ENCODE measurements around the gene SNAI3.

The SNAI3 gene

DNA sequence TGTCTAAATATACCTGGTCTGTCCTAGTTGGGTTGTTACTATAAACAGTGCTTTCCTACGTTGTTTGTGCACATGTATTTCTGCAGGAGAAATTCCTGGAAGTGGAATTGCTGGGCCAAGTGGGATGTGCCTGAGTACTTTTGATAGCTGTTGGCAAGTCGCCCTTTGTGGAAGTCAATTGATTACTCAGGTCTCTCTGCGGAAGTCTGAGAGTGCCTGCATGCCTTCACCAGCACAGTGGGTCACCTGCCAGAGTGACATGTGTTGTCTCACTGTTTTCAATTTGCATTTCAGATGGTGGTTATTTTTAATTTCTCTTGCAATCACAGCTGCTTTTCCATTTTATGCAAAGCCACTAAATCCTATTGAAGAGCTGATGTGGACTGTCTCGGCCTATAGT is 21.2 kb downstream of the SNAI3 start:
- FAIRE-seq = no peak

DNA sequence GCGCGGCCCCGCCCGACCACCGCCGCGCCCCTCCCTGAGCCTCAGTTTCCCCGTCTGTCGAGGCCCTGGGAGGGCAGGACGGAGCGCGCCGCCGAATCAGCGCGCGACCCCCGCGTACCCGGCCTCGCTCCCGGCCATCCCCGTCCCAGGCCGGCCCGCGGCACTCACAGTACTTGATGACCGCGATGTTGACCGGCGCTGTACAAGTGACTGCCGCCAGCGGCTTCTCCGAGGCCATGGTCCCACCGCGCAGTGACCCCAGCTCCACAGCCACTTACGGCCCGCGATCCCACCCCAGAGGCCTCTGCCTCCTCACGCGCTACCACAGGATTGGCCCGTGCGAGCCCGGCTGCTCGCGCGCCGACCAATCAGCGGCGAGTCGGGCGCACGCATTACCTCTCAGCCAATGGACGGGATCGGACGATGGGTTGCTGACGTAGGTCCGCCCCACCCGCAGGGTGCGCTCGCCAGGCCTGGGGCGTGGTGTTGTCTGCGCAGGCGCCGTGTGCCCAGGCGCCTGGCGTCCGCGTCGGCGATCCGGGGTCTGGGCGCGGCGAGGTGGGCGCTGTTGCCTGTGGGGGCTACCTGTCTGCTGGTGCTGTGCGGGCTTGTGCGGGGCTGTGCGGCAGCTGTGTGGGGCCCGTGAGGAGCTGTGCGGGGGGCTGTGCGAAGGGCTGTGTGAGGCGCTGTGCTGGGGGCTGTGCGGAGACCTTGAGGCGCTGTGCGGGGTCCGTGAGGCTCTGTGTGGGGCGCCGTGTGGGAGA is 23.3 kb downstream of the SNAI3 start, which contains the start of gene MVD:
Gene MVD, minus strand, starts transcription at position 249 of the 764 bp plus-strand sequence. Its CDS starts 11 bp downstream, at position 238.
- FAIRE-seq = peak; percentile 78

DNA sequence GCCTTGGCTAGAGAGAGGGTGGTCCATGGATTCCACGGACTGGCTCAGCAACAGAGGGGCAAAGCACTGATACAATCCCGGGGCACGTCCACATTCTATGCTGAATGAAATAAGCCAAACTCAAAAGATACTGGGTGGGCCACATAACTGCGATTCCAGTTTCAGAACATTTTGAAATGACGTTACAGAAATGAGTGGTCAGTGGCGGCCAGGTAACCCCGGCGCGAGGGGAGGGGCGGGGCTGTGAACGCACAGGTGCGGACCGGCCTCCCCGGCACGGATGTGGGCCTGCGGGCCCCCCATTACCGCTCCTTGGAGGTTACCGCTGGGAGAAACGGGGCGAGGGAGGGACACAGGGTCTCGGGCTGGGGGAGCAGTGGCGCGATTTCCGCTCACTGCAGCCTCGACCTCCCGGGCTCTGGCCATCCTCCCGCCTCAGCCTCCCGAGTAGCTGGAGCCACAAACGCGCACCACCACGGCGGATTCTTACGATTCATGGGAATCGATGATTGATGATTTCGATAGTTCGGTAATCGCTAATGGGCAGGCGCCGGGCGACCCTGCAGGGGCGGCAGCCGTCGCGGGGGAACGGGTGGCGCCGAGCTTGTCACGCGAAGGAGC is 24.0 kb downstream of the SNAI3 start:
- no peak for FAIRE-seq

DNA sequence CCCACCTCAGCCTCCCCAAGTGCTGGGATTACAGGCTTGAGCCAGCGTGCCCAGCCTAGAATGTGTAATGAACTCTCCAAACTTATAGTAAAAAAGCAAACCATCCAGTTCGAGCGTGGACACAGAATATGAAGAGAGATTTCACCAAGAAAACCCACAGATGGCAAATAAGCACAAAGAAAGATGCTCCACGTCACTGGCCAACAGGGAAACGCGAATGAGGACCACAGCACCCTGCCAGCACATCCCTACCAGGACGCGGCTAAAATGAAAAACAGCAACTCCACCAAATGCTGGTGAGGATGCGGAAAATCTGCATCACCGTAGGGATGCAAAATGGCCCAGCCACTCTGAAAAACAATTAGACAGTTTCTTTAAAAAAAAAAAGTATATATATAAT is 24.8 kb downstream of the SNAI3 start:
- FAIRE-seq = no peak

DNA sequence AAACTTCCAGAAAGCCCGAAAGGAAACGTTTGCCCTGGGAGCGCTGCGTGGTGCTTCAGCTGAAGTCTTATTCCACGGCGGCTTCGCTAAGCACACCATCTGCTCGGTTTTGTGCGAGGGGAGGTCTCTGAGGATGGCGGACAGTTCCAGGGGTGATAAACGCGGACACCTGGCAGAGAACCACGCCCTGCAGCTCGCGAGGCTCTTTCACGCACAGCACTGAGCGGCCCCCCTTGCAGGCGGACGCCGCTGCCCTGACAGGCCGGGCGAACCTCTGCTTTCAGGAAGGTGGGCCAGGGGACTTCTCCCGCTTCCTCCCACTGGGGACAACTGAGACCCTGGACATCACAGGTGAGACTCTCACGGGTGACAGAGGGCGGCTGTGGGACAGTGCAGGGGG is 27.1 kb downstream of the SNAI3 start:
- FAIRE-seq = no peak

DNA sequence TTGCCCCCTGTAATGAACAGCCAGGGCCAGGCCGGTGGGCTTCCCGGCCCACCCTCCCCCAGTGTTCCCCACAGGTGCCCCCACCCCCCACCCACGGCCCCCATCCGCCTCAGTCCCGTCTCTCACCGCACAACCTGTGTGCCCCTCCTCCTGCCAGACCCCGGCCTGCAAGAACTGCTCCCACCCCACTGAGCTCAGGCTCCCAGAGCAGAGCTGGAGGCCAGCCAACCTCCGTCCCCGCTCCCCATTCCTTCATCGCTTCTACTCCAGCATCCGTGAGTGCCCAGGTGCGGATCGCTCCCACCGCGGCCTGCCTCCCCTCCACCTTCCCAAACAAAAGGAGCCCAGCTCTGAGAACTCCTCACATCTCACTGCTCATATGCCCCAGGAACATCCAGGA is 27.6 kb downstream of the SNAI3 start:
- FAIRE-seq = no peak

DNA sequence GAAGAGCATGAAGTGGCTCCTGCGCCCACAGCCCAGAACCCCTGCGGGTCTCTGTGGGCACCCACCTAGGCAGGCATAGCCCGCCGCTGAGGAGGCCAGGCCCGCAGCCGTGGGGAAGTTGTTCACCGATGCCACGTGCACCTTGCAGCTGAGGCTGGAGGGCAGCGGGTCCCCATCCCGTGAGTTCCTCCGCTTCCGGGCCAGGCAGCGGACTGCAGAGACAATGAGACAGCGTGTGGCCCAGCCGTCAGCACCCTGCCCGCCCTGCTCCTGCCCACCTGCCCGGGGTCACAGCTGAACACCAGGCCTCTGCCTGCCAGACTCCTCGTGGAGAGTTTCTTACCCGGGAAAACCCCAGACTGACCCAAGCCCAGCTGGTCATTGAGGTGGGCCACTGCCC is 28.9 kb downstream of the SNAI3 start:
- FAIRE-seq = no peak

DNA sequence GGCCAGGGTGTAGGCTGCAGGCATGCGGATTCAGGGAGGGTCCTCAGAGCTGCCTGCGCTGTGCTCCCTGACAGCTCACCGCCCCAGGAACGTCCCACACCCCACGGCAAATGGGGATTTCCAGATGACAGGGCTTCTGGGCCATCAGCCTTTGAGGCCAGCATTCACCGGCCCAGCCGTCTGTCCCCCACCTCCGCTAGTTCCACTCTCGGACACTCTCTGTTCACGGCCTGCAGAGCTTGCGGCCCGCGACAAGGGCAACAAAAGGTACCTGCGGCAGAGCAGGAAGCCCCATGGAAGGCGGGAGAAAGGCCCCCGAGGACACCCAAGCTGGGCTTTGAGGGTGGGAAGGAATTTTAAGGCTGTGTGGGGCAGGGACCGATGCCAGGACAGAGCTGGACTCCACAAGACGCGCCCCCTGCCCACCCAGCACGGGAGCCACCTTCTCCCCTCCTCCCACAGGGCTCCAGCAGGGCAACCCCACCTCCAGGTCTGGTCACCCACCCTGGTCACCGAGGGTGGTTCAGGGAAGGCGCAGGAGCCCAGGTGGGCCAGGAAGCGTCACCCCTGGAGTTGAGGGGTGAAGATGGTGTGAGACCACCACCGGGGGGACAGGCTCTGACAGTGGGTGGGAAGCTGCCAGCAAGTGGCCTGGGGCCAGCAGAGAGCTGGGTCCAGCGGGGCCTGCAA is 29.9 kb downstream of the SNAI3 start:
- FAIRE-seq = no peak

DNA sequence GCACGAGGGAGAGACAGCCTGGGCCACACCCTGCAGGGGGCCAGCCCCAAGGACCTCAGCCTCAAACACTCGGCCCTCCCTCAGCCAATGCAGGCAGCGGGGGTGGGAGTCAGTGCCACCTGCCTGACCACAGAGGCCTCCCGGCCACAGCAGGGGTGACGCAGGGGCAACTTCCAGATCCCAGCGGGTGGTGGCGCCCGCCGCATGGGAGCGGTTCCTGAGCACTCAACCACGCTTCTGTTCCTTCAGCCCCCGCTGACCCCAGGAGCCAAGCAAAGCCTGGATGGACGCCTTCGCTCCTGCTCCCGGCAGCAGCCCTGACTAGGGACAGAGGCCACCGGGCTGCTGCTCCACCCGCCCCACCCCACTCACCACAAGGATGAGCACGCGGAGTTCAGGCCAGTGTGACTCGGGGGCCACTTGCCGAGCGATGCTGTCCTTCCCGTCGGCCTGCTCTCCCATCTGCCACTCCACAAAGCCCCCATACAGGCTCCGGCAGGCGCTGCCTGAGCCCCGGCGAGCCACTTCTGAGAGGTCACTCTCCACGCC is 30.5 kb downstream of the SNAI3 start:
- no peak for FAIRE-seq

DNA sequence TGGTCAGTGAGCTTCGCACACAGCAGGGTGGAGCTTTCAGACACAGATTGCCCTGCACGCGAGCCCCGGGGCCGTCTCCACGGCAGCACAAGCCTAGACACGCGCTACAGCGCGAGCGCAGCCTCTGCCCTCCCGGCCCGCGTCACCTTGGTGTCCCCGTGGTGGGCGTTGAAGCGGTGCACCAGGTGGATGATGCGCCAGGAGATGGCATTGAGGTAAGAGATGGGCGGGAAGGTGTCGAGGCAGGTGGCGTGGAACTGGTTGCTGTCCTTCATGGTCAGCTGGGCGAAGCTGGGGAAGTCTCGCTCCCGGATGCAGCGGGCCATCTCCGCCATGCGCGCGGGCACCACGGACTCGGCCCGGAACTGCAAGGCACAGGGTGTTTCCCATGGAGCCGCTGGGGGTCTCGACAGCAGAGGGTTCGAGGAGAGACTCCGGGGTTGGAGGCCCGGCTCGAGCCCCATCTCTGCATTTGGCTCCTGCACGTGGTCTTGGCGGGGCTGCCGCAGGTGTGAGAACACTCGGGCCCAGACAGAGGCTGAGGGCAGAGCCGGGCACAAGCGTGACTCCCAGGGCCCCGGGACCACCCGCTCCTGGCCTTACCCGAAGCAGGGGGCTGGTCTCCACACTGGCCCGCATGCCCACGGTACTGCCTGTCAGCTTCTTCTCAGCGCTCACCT is 31.1 kb downstream of the SNAI3 start:
- no peak for FAIRE-seq

DNA sequence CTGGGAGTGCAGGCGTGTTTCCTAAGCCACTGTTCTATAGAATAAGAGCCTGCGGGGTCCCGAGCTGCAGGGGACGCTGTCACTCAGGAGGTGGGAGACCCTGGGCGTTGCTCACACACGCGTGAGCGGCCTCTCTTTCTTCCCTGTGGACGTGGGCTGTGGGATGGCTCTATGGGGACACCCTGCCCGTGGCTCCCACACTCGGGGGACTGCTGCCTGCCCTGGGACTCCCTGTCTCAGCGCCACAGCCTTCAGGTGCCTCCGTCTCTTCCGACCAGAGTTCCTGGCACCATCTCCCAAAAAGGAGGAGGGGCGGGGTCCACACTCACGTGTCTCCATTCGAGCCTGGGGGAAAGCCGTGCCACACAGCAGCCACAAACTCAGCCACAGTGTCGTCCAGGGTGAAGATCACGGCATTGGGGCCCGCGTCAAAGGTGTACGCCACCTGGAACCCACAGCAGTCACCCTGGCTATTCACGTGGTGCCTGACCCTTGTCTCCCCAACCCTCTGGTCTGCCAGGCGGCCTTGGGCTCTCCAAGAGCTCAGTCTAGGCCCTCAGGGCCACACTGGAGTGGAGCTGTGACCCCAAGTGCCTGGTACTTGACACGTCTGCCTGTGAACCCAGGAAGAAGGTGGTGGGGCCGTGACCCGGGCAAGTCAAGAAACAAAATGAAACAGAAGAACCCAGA is 31.8 kb downstream of the SNAI3 start:
- no peak for FAIRE-seq

DNA sequence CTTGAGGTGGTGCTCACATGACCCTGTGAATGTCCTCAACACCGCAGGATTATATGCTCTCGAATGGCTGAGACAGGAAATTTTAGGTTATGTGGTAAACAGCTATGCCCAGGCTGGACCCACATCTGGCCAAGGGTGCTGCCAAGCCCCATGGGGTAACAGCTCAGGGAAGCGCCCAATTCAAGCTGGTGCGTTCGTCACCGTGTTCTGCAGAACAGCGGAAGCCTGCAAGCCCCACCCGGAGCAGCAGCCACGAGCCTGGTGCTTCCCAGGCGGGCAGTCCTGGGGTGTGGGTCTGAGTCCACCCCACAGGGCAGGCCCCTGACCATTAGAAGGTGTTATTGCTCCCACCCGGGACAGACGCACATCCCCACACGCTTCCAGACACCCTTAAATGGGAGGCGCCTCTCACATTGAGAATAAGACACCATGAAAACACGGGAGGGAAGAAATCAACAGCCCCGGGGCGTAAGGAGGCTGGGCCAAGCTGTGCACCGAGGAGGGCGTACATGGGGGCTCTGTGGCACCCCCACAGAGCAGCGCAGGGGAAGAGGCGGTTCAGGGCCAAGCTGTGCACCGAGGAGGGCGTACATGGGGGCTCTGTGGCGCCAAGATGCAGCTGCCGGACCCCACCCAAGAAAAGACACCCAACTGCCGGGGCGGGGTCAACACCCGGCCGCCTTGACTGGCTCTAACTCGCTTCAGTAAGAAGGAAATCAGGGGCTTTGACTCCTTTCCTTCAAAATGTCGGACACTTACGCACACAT is 32.5 kb downstream of the SNAI3 start:
- FAIRE-seq = no peak

DNA sequence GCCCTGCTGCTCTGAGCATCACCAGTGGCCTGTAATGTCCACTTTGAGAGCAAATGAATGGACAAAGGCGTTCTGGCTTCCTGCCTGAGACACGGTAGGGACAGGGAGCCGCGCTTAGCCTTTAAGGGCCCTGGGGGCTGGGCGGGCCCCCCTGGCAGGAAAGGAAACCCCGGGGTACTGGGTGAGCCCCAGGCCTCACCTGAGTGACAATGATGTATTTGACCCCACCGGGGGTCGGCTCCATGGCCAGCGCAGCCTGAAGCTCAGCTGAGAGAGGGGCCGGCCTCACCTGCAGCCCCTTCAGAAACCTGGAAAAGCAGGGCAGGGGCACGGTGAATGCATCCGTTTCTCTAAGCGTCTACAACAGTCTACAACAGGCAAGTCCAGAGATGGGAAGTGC is 33.2 kb downstream of the SNAI3 start:
- no peak for FAIRE-seq

DNA sequence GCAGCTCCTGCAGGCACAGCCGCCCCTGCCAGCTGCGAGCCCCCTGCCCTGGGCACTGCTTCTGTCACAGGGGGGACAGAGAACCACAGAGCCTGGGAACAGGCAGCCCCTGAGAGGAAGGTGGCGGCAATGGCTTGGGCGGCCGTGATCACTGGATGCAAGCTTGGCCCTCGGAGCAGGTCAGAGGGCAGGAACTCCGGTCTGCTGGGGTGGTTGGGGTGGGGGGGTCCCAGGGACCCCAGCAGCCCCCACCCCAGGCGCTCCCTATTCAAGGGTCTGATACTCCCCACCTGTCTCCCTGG is 33.6 kb downstream of the SNAI3 start:
- FAIRE-seq = no peak

DNA sequence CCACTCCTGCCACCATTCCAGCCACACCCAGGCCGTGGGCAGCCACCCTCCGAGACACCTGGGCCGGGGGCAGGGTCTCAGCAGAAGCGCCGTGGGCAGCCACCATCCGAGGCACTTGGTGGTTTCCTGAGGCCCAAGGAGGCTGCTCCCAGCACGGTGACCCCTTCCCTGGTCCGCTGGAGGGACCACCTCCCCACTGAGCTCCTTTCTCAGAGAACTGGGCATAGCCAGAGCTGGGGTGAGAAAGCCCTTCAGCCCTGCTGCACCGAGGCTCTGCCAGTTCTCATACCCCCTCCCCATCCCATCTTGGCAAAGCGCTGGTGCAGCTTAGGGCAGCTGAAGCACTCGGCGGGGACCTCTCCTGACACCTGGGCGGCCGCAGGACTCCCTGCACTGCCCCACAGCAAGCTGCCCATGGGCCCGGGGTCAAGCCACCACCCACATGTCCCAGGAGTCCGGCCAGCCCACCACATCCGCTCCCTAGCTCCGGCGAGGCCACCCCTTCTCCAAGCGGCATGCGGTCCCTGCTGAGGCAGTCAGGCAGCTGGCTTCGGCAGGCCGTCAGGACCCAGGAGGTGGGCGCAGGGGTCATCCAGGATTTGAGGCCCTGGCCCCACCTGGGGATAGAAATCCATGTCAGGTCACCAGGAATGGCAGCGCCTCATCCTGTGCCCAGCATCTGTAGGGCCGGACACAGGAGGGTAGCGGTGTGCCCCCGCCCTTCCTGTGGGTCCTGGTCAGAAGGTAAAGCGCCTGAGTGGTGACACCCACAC is 34.1 kb downstream of the SNAI3 start:
- no peak for FAIRE-seq

DNA sequence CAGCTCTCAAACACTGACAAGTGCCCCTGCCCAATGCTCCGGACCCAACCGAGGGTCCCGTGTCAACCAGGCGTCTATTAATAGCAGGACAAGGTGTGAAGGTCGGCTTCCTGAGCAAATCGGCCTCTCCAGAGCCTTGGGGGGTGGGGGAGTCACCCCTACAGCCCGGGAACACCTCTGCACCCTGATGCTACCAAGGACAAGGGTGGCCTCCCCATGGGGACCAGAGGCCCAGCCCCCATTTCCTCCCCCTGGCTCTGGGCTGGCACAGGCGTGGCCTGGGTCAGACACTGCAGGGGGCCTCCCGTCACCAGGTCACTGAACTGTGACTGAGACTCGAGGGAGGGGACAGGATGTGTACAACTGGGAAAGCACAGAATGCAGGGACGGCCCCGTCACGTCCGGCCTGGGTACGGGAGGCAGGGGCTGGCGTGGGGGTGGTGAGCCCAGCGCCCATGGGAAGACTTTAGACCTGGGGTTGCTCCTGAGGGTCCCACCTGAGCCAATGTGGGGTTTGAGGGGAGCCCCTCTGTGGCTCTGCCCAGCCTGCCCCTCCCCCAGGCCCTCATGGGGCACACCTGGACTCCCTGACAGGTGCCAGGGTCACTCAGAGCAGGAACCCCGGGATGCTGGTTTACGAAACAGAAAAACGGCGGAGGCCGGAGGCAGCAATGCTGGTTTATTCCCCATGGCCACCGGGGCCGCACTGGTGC is 34.9 kb downstream of the SNAI3 start:
- FAIRE-seq = no peak

DNA sequence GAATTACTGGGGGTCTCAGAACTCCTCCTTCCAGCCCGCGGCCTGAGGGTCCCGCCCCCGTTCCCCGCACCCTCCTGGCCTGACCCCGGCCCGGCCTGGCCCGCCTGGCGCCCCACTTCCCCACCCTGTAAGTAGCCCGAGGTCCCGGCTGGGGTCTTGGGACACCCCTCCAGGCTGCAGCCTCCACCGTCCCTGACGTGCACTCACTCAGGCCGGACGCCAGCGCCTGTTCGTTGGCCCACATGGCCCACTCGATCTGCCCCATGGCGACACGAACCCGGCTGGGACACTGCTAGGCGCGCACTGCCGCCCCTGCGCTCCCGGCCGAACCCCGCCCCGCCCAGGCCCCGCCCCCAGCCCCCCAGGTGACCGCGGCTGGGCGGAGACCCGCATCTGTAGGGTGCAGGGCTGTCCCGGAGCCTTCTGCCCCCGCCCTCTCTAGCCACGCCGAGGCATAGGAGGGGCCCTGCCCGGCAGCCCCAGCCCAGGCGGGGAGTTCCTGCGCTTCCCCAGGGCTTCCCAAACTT is 35.5 kb downstream of the SNAI3 start, which contains the start of gene CYBA:
Gene CYBA, minus strand, starts transcription at position 305 of the 527 bp plus-strand sequence. Its CDS starts 40 bp downstream, at position 265.
- no peak for FAIRE-seq

DNA sequence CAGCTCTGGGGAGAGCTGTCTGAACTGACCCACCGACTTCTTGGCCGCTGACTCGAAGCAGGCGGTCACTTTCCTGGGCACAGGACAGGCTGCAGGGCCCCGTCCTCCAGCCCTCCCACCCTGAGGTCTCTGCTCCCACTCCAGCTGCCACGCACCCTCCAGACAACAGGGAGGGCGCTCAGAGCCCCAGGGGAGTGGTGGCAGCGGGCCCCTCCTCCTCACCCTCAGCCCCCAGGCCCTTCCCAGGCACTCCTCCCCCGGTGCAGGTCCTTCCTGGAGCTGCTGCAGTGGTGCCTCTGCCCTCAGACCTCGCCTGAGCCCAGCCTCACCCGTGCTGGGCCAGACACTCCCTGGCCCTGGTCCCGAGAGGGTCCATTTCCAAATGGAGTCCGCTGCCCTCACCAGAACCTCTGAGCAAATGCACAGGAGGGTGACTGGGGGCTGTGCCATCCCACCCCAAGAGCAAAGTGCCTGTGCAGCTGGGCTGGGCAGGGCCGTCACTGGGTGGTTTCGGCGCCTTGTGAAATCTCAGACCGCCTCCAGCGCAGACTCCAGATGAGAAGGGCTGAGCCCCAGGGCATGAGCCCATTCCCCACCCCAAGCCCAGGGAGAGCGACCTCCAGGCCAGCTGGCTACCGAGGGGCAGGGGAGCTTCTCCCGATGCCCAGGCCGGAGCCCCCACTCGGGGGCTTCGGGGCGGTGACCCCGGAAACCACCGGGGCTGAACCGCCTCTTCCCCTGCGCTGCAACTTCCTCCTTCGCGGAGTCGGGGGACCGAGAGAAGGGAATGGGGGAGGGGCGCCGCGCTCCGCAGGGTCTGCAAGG is 36.2 kb downstream of the SNAI3 start:
- no peak for FAIRE-seq

Data from A204.1 (cell line).